Endothelial cell of umbilical vein (primary cell): Measurements from ENCODE around the gene CCDC197.

Source experiments
- CTCF ChIP-seq, 2 donors: IDR thresholded peaks; 1 replicate in 1 of 2; 2 replicates in 1 of 2; pipeline ENCODE4 v1.5.1; 2011; ENCODE audit warnings: low read length in 2 of 2, mild to moderate bottlenecking in 2 of 2, moderate library complexity in 2 of 2, control low read depth in 1 of 2, inconsistent platforms in 1 of 2, low read depth in 1 of 2; ENCODE audit not compliant: insufficient read depth in 1 of 2; ENCODE audit errors: extremely low read depth in 1 of 2
- EZH2 ChIP-seq: IDR thresholded peaks from 2 replicates; pipeline ENCODE4 v1.6.1; 2012; ENCODE audit warnings: borderline replicate concordance, low read depth, mild to moderate bottlenecking, moderate library complexity, low read length, inconsistent platforms; ENCODE audit not compliant: severe bottlenecking
- GATA2 ChIP-seq: IDR thresholded peaks from 2 replicates; pipeline ENCODE4 v1.7.0; 2011; ENCODE audit warnings: low read depth, mild to moderate bottlenecking, moderate library complexity, mixed read lengths, low read length; ENCODE audit not compliant: insufficient read length, insufficient read depth
- MAX ChIP-seq: IDR thresholded peaks from 2 replicates; pipeline ENCODE4 v1.6.1; 2011; ENCODE audit not compliant: insufficient read depth, insufficient read length
- POLR2A ChIP-seq: IDR thresholded peaks from 2 replicates; pipeline ENCODE4 v1.6.1; 2012; ENCODE audit warnings: low read depth, mild to moderate bottlenecking, control low read depth, low read length
- POLR2AphosphoS5 ChIP-seq: IDR thresholded peaks from 2 replicates; pipeline ENCODE4 v1.6.1; 2012; ENCODE audit warnings: low read depth, mild to moderate bottlenecking, control low read depth, low read length, moderate library complexity; ENCODE audit not compliant: insufficient read depth

GRCh38 chr14:94040247-94040646 lies 43.1 kb downstream of the CCDC197 start:
- TF ChIP-seq EZH2 (no peak), CTCF (IDR thresholded peaks at IDR 0.05; ENCODE audit: extremely low read depth in 1 of 2, insufficient read depth in 1 of 2, low read depth in 1 of 2, low read length in 2 of 2) (no peak), MAX (no peak), POLR2A (no peak), GATA2 (no peak), POLR2AphosphoS5 (no peak)
